ENCODE data around the gene LAMA4. TPM values are rescaled to one million over a fixed set of nuclear protein-coding genes. Genes with fewer than 3 reads are reported as not detected.

Gene LAMA4
- total and polyA plus RNA-seq, 2 of the 13 experiments (the other 11 are each of a cell fraction or from before 2014, with no cell fraction given), result not detected

GRCh38 chr6:112279031-112279935, 24.9 kb upstream of the LAMA4 start:
- Histone ChIP-seq H3K79me2 (ENCODE audit: insufficient read depth, low read length) (no peaks in the 10 kb centered on the region), H3K27me3 (ENCODE audit: control insufficient read depth in 1 of 2, insufficient read depth in 2 of 2, low read length in 2 of 2) (no peaks in the 10 kb centered on the region), H3K27ac (ENCODE audit: extremely low read length, insufficient read depth, low read length) (no peak overlapping the region), H3K4me1 (ENCODE audit: insufficient read depth, low read length) (no peaks in the 10 kb centered on the region), H3K4me3 (replicated peaks in 1 of 3; ENCODE audit: insufficient read depth in 1 of 3, low read depth in 2 of 3, low read length in 3 of 3) (no peak overlapping the region), H3K4me2 (ENCODE audit: low read depth, low read length) (no peak overlapping the region), H4K20me1 (ENCODE audit: insufficient read depth, low read length) (no peaks in the 10 kb centered on the region), H3K9me3 (ENCODE audit: low read length) (no peaks in the 10 kb centered on the region), H3K36me3 (replicated peaks in 1 of 2; ENCODE audit: control insufficient read depth in 1 of 2, insufficient read depth in 2 of 2, low read length in 2 of 2) (no peaks in the 10 kb centered on the region), H2AFZ (ENCODE audit: low read length) (no peak overlapping the region), H3K9ac (ENCODE audit: insufficient read depth, low read depth, low read length) (no peak overlapping the region)
- POLR2A ChIA-PET, result no interaction called here
- peak; percentile 55; the same call in 1 of the 2 replicates for TF ChIP-seq NFE2L2 (IDR thresholded peaks at IDR 0.05; ENCODE audit: low read length)
- TF ChIP-seq MLX (CRISPR knock-in tag; IDR thresholded peaks at IDR 0.05), result no peak
- no peak for TF ChIP-seq ZNF350 (CRISPR knock-in tag; IDR thresholded peaks at IDR 0.05; ENCODE audit: borderline replicate concordance, low read depth)
- no peak for TF ChIP-seq ZNF367 (CRISPR knock-in tag; IDR thresholded peaks at IDR 0.05; ENCODE audit: borderline replicate concordance)
- no peak for TF ChIP-seq POLR2A (IDR thresholded peaks at IDR 0.05; ENCODE audit: insufficient read depth in 1 of 2, low read depth in 2 of 2, low read length in 2 of 2)
- CTCF ChIA-PET (ENCODE audit: low intra/inter-chr PET ratio, low total read pairs), result no interaction called here
- BruUV-seq (replicated peaks), result no TSS peak
- intact Hi-C loops (cut with micrococcal nuclease; ENCODE audit: unreplicated experiment), result no loop called here
- in situ Hi-C loops (cut with HindIII; ENCODE audit: extremely low pct_ligation_motif_present, low pct_unique_long_range_greater_than_20kb), result no loop called here
- FAIRE-seq, result no peak
- ATAC-seq, result no peak
- 2% methylated on average over 5 of the region's 5 CpGs for WGBS (ENCODE audit: low lambda C conversion rate)
- DNase-seq (ENCODE audit: low spot score), result no peak

GRCh38 chr6:112275365-112275764, 21.0 kb upstream of the LAMA4 start:
- POLR2A ChIA-PET, result no interaction called here
- FAIRE-seq (no peak), ATAC-seq (no peak), DNase-seq (ENCODE audit: low spot score) (no peak)
- in situ Hi-C loops (cut with HindIII; ENCODE audit: extremely low pct_ligation_motif_present, low pct_unique_long_range_greater_than_20kb) (no loop called here), intact Hi-C loops (cut with micrococcal nuclease; ENCODE audit: unreplicated experiment) (no loop called here)
- Histone ChIP-seq H3K4me3 (replicated peaks in 1 of 3; ENCODE audit: insufficient read depth in 1 of 3, low read depth in 2 of 3, low read length in 3 of 3) (no peak overlapping the region), H3K79me2 (ENCODE audit: insufficient read depth, low read length) (no peaks in the 10 kb centered on the region), H3K27me3 (ENCODE audit: control insufficient read depth in 1 of 2, insufficient read depth in 2 of 2, low read length in 2 of 2) (no peaks in the 10 kb centered on the region; a peak in 1 of 5 replicates), H3K9me3 (ENCODE audit: low read length) (no peaks in the 10 kb centered on the region), H3K36me3 (replicated peaks in 1 of 2; ENCODE audit: control insufficient read depth in 1 of 2, insufficient read depth in 2 of 2, low read length in 2 of 2) (no peaks in the 10 kb centered on the region), H3K4me2 (ENCODE audit: low read depth, low read length) (no peak overlapping the region), H2AFZ (ENCODE audit: low read length) (no peak overlapping the region), H4K20me1 (ENCODE audit: insufficient read depth, low read length) (no peaks in the 10 kb centered on the region), H3K27ac (ENCODE audit: extremely low read length, insufficient read depth, low read length) (no peak overlapping the region), H3K4me1 (ENCODE audit: insufficient read depth, low read length) (no peaks in the 10 kb centered on the region), H3K9ac (ENCODE audit: insufficient read depth, low read depth, low read length) (no peak overlapping the region)
- TF ChIP-seq MAFF (IDR thresholded peaks at IDR 0.05; ENCODE audit: low read depth, low read length) (peak; percentile 57), U2AF1 (optimal IDR thresholded peaks at IDR 0.05; ENCODE audit: low read depth, low read length) (no peak), KAT7 (CRISPR knock-in tag; IDR thresholded peaks at IDR 0.05; ENCODE audit: borderline replicate concordance) (no peak), MAFK (conservative IDR thresholded peaks at IDR 0.05 in 1 of 2, IDR thresholded peaks at IDR 0.05 in 1 of 2; ENCODE audit: low read length in 2 of 2) (peak; percentile 65 to 75)
- CTCF ChIA-PET (ENCODE audit: low intra/inter-chr PET ratio, low total read pairs), result no interaction called here
- BruUV-seq (replicated peaks), result no TSS peak
